ENCODE data around the gene TDP1. TPM values are rescaled to one million over a fixed set of nuclear protein-coding genes. Genes with fewer than 3 reads are reported as not detected.

The TDP1 gene
- total RNA-seq, 1 experiment from 2014 or later = 36.4 TPM

- Histone ChIP-seq H3K36me3 (peaks cover 77% of the 10 kb centered on the region), H3K4me3 (no peak overlapping the region), H3K27me3 (replicated peaks) (no peaks in the 10 kb centered on the region), H3K9me3 (replicated peaks) (no peaks in the 10 kb centered on the region), H3K4me1 (replicated peaks) (no peaks in the 10 kb centered on the region), H3K27ac (no peak overlapping the region)
- no peak for DNase-seq (ENCODE audit: low read depth in 1 of 2, low spot score in 2 of 2)
Measured at GRCh38 chr14:89988787-89989186, 33.1 kb downstream of the TDP1 start.

GRCh38 chr14:89990218-89990617 is 34.5 kb downstream of the TDP1 start:
- Histone ChIP-seq H3K4me1 (replicated peaks) (no peaks in the 10 kb centered on the region), H3K27ac (no peak overlapping the region), H3K27me3 (replicated peaks) (no peaks in the 10 kb centered on the region), H3K4me3 (no peak overlapping the region), H3K9me3 (replicated peaks) (no peaks in the 10 kb centered on the region), H3K36me3 (peaks cover 79% of the 10 kb centered on the region)
- no peak for DNase-seq (ENCODE audit: low read depth in 1 of 2, low spot score in 2 of 2)

- H3K4me3 ChIP-seq = no peak overlapping the region
- no peak overlapping the region for H3K27ac ChIP-seq
- H3K36me3 ChIP-seq = peaks cover 79% of the 10 kb centered on the region
- no peaks in the 10 kb centered on the region for H3K4me1 ChIP-seq (replicated peaks)
- H3K27me3 ChIP-seq (replicated peaks) = no peaks in the 10 kb centered on the region
- H3K9me3 ChIP-seq (replicated peaks) = no peaks in the 10 kb centered on the region
- no peak for DNase-seq (ENCODE audit: low read depth in 1 of 2, low spot score in 2 of 2)
Measured at GRCh38 chr14:89990623-89991275, 35.0 kb downstream of the TDP1 start.

GRCh38 chr14:89992273-89992672 is 36.5 kb downstream of the TDP1 start:
- H3K4me3 ChIP-seq = no peak overlapping the region
- no peaks in the 10 kb centered on the region for H3K9me3 ChIP-seq (replicated peaks)
- peaks cover 79% of the 10 kb centered on the region for H3K36me3 ChIP-seq
- no peaks in the 10 kb centered on the region for H3K27me3 ChIP-seq (replicated peaks)
- DNase-seq (ENCODE audit: low read depth in 1 of 2, low spot score in 2 of 2) = no peak
- H3K27ac ChIP-seq = no peak overlapping the region
- no peaks in the 10 kb centered on the region for H3K4me1 ChIP-seq (replicated peaks)

- no peaks in the 10 kb centered on the region for H3K9me3 ChIP-seq (replicated peaks)
- H3K4me3 ChIP-seq = no peak overlapping the region
- DNase-seq (ENCODE audit: low read depth in 1 of 2, low spot score in 2 of 2) = no peak
- no peaks in the 10 kb centered on the region for H3K4me1 ChIP-seq (replicated peaks)
- H3K27me3 ChIP-seq (replicated peaks) = no peaks in the 10 kb centered on the region
- peaks cover 77% of the 10 kb centered on the region for H3K36me3 ChIP-seq
- H3K27ac ChIP-seq = no peak overlapping the region
Measured at GRCh38 chr14:89996963-89997362, 41.2 kb downstream of the TDP1 start.

- Histone ChIP-seq H3K36me3 (peaks cover 70% of the 10 kb centered on the region), H3K4me3 (no peak overlapping the region), H3K27me3 (replicated peaks) (no peaks in the 10 kb centered on the region), H3K27ac (no peak overlapping the region), H3K4me1 (replicated peaks) (no peaks in the 10 kb centered on the region), H3K9me3 (replicated peaks) (no peaks in the 10 kb centered on the region)
- DNase-seq (ENCODE audit: low read depth in 1 of 2, low spot score in 2 of 2) = no peak
Measured at GRCh38 chr14:90000935-90001334, 45.2 kb downstream of the TDP1 start.

GRCh38 chr14:90003526-90004307 is 48.0 kb downstream of the TDP1 start:
- no peak overlapping the region for H3K4me3 ChIP-seq
- H3K4me1 ChIP-seq (replicated peaks) = no peaks in the 10 kb centered on the region
- no peaks in the 10 kb centered on the region for H3K9me3 ChIP-seq (replicated peaks)
- no peaks in the 10 kb centered on the region for H3K27me3 ChIP-seq (replicated peaks)
- no peak for DNase-seq (ENCODE audit: low read depth in 1 of 2, low spot score in 2 of 2)
- peaks cover 68% of the 10 kb centered on the region for H3K36me3 ChIP-seq
- H3K27ac ChIP-seq = no peak overlapping the region

GRCh38 chr14:90005441-90005840 is 49.7 kb downstream of the TDP1 start:
- Histone ChIP-seq H3K27me3 (replicated peaks) (no peaks in the 10 kb centered on the region), H3K9me3 (replicated peaks) (no peaks in the 10 kb centered on the region), H3K36me3 (peaks cover 79% of the 10 kb centered on the region), H3K27ac (no peak overlapping the region), H3K4me1 (replicated peaks) (no peaks in the 10 kb centered on the region), H3K4me3 (no peak overlapping the region)
- DNase-seq (ENCODE audit: low read depth in 1 of 2, low spot score in 2 of 2) = no peak

- H3K4me3 ChIP-seq = no peak overlapping the region
- H3K4me1 ChIP-seq (replicated peaks) = no peaks in the 10 kb centered on the region
- H3K27ac ChIP-seq = no peak overlapping the region
- DNase-seq (ENCODE audit: low read depth in 1 of 2, low spot score in 2 of 2) = no peak
- peaks cover 79% of the 10 kb centered on the region for H3K36me3 ChIP-seq
- H3K9me3 ChIP-seq (replicated peaks) = no peaks in the 10 kb centered on the region
- H3K27me3 ChIP-seq (replicated peaks) = no peaks in the 10 kb centered on the region
Measured at GRCh38 chr14:90005939-90006530, 50.3 kb downstream of the TDP1 start.

- Histone ChIP-seq H3K4me3 (no peak overlapping the region), H3K4me1 (replicated peaks) (no peaks in the 10 kb centered on the region), H3K27me3 (replicated peaks) (no peaks in the 10 kb centered on the region), H3K27ac (no peak overlapping the region), H3K9me3 (replicated peaks) (no peaks in the 10 kb centered on the region), H3K36me3 (peaks cover 66% of the 10 kb centered on the region)
- DNase-seq (ENCODE audit: low read depth in 1 of 2, low spot score in 2 of 2) = no peak
Measured at GRCh38 chr14:90017371-90017770, 61.6 kb downstream of the TDP1 start.

GRCh38 chr14:90019824-90020523 is 64.2 kb downstream of the TDP1 start:
- Histone ChIP-seq H3K36me3 (peaks cover 66% of the 10 kb centered on the region), H3K9me3 (replicated peaks) (no peaks in the 10 kb centered on the region), H3K4me1 (replicated peaks) (no peaks in the 10 kb centered on the region), H3K4me3 (no peak overlapping the region), H3K27ac (no peak overlapping the region), H3K27me3 (replicated peaks) (no peaks in the 10 kb centered on the region)
- no peak for DNase-seq (ENCODE audit: low read depth in 1 of 2, low spot score in 2 of 2)

GRCh38 chr14:90023176-90023896 is 67.6 kb downstream of the TDP1 start:
- H3K9me3 ChIP-seq (replicated peaks) = no peaks in the 10 kb centered on the region
- H3K36me3 ChIP-seq = peaks cover 63% of the 10 kb centered on the region
- DNase-seq (ENCODE audit: low read depth in 1 of 2, low spot score in 2 of 2) = no peak
- no peaks in the 10 kb centered on the region for H3K4me1 ChIP-seq (replicated peaks)
- no peak overlapping the region for H3K27ac ChIP-seq
- H3K4me3 ChIP-seq = no peak overlapping the region
- no peaks in the 10 kb centered on the region for H3K27me3 ChIP-seq (replicated peaks)

GRCh38 chr14:90024910-90025309 is 69.2 kb downstream of the TDP1 start:
- H3K4me3 ChIP-seq = no peak overlapping the region
- no peaks in the 10 kb centered on the region for H3K4me1 ChIP-seq (replicated peaks)
- no peak for DNase-seq (ENCODE audit: low read depth in 1 of 2, low spot score in 2 of 2)
- peaks cover 59% of the 10 kb centered on the region for H3K36me3 ChIP-seq
- no peak overlapping the region for H3K27ac ChIP-seq
- H3K27me3 ChIP-seq (replicated peaks) = no peaks in the 10 kb centered on the region
- H3K9me3 ChIP-seq (replicated peaks) = no peaks in the 10 kb centered on the region
